H1 (cell line): Measurements from ENCODE around the gene JAKMIP2. TPM values are rescaled to one million over a fixed set of nuclear protein-coding genes. Genes with fewer than 3 reads are reported as not detected.

Experiments
- CREB1 ChIP-seq: IDR thresholded peaks from 2 replicates; pipeline ENCODE4 v1.6.1; 2012; ENCODE audit warnings: inconsistent platforms
- KDM1A ChIP-seq: fragments of 200-600, 300-600 bp; sonication (generic); IDR thresholded peaks from 2 replicates; pipeline ENCODE4 v1.7.1; 2016; ENCODE audit warnings: mild to moderate bottlenecking, low read length, borderline replicate concordance
- RFX5 ChIP-seq: IDR thresholded peaks from 2 replicates; pipeline ENCODE4 v1.6.1; 2011; ENCODE audit warnings: low read depth, low read length, improper control_type of control experiment, borderline replicate concordance
- SP2 ChIP-seq: IDR thresholded peaks from 2 replicates; pipeline ENCODE4 v1.6.1; 2012; ENCODE audit warnings: mild to moderate bottlenecking, low read length, inconsistent platforms
- polyA plus RNA-seq, 7 experiments: library from polyadenylated mRNA; depleted of rRNA in 3 of 7; stranded (reverse) in 5 of 7; unstranded in 2 of 7; fragments of >200 nt in 5 of 7; fragments of 200-250 nt in 2 of 7; gene quantifications; 1 replicate in 5 of 7; 2 replicates in 1 of 7; 4 replicates in 1 of 7; pipeline versions ENCODE4 v1.2.1 to v1.2.3, GENCODE V29; 2011 to 2013; ENCODE audit warnings: missing spikeins in 2 of 7, mixed read lengths in 2 of 7
- total RNA-seq: library from RNA; stranded (reverse); fragmentation: NEBNext Ultra II Directional; extraction: Animal tissue kit (Norgen Biotek cat#: 25700); gene quantifications from 2 replicates; pipeline ENCODE4 v1.2.1, GENCODE V29; 2021
- TF ChIP-seq, protein P1 (sequence below): IDR thresholded peaks from 2 replicates; pipeline ENCODE4 v1.6.1; 2012; ENCODE audit warnings: inconsistent platforms

Gene JAKMIP2
- total and polyA plus RNA-seq, 2 of the 8 experiments (the other 6 are each of a cell fraction or from before 2014, with no cell fraction given), result 2.4 to 13.6 TPM

DNA sequence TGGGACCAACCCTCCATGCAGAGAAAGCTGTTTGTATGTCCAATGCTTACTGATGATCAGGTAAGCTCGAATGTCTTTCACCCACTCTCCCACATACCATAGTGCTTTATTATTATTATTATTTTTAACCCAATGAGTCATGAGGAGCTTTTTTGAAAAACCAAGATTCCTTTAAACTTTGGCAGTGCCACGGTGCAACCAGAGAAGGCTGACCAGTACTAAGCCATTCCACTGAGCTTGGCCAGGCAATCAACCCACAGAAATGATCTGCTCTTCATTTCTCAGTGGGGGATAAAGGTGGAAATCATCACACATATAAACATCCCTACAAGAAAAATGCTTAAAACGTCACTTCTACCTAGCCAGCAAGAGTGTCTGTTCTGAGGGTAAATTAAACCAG is 35.5 kb downstream of the JAKMIP2 start (continued):
- TF ChIP-seq RFX5 (no peak), KDM1A (no peak), CREB1 (no peak), SP2 (no peak)
- TF ChIP-seq, protein P1, sequence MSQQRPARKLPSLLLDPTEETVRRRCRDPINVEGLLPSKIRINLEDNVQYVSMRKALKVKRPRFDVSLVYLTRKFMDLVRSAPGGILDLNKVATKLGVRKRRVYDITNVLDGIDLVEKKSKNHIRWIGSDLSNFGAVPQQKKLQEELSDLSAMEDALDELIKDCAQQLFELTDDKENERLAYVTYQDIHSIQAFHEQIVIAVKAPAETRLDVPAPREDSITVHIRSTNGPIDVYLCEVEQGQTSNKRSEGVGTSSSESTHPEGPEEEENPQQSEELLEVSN, result no peak
